LNCaP clone FGC (cell line): ENCODE results near the gene SYT12.

Experiments
- DNase-seq: peaks from one replicate; pipeline ENCODE4 v3.0.0-alpha.2; 2011; ENCODE audit warnings: low read depth
- H3K4me3 ChIP-seq: 2 replicates; pipeline ENCODE4 v1.5.1; 2011; ENCODE audit warnings: mild to moderate bottlenecking, low read depth, low read length, control low read depth
- CTCF ChIP-seq: IDR thresholded peaks from 2 replicates; pipeline ENCODE4 v1.5.1; 2012; ENCODE audit warnings: mild to moderate bottlenecking; ENCODE audit not compliant: control insufficient read depth, insufficient read depth; ENCODE audit errors: extremely low read depth

The SYT12 gene

GRCh38 chr11:67013511-67014045 is 9.4 kb upstream of the SYT12 start:
- H3K4me3 ChIP-seq: no peak overlapping the region
- no peak for DNase-seq
- no peak for TF ChIP-seq CTCF

- H3K4me3 ChIP-seq: no peak overlapping the region
- no peak for TF ChIP-seq CTCF
- no peak for DNase-seq
These were observed 8.6 kb upstream of the SYT12 start for GRCh38 chr11:67014343-67014742.

GRCh38 chr11:67015048-67015447 is 7.9 kb upstream of the SYT12 start:
- H3K4me3 ChIP-seq: no peak overlapping the region
- no peak for DNase-seq
- no peak for TF ChIP-seq CTCF

GRCh38 chr11:67016550-67016949 is 6.4 kb upstream of the SYT12 start:
- DNase-seq: no peak
- no peak overlapping the region for H3K4me3 ChIP-seq
- TF ChIP-seq CTCF: no peak

- no peak overlapping the region for H3K4me3 ChIP-seq
- no peak for TF ChIP-seq CTCF
- DNase-seq: no peak
These were observed 2.0 kb upstream of the SYT12 start for GRCh38 chr11:67020949-67021348.

GRCh38 chr11:67022341-67022933 is 497 bp upstream of the SYT12 start:
- DNase-seq: no peak
- H3K4me3 ChIP-seq: no peak overlapping the region
- TF ChIP-seq CTCF: no peak

GRCh38 chr11:67023957-67024353 is 1.0 kb downstream of the SYT12 start:
- DNase-seq: no peak
- no peak for TF ChIP-seq CTCF
- H3K4me3 ChIP-seq: no peak overlapping the region; the same call in 1 of the 2 replicates
